Measurements from ENCODE around the gene IGFBP7. TPM values are rescaled to one million over a fixed set of nuclear protein-coding genes. Genes with fewer than 3 reads are reported as not detected.

Gene IGFBP7
- total RNA-seq, 1 donor from 2014 or later = 3,484 TPM

DNA sequence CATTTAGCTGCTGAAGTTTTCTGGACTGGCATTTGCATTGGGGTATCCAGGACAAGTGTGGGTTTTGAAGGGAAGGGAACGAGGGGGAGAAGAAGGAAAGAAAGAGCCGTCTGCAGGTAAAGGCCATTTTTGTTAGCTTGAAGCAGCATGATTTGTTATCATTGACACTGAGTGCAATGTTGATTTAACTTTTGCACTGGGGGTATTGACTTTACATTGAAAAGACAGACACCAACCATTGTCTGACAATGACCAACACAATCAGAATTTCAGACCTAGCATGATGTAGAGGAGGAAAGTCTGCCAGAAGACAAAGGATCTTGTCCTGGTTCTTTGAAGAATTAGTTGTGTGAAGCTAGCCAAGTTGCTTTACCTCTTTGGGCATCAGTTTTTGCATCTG lies 39.6 kb upstream of the IGFBP7 start:
- TF ChIP-seq CTCF (IDR thresholded peaks at IDR 0.05) = no peak
- H3K27ac Mint-ChIP-seq (ENCODE audit: unreplicated experiment) = no peak overlapping the region
- H3K27me3 Mint-ChIP-seq (ENCODE audit: unreplicated experiment) = no peaks in the 10 kb centered on the region
- H3K4me1 Mint-ChIP-seq (ENCODE audit: unreplicated experiment) = peaks cover 71% of the 10 kb centered on the region
- no peak overlapping the region for H3K4me3 Mint-ChIP-seq (ENCODE audit: unreplicated experiment)
- no peaks in the 10 kb centered on the region for H3K9me3 Mint-ChIP-seq (ENCODE audit: unreplicated experiment)
- no peak for DNase-seq (ENCODE audit: extremely low spot score, unreplicated experiment)
- no peaks in the 10 kb centered on the region for H3K36me3 Mint-ChIP-seq (ENCODE audit: unreplicated experiment)

GRCh38 chr4:57148831-57149505 lies 38.8 kb upstream of the IGFBP7 start:
- no peak for TF ChIP-seq CTCF (IDR thresholded peaks at IDR 0.05)
- DNase-seq (ENCODE audit: extremely low spot score, unreplicated experiment) = no peak
- no peaks in the 10 kb centered on the region for H3K9me3 Mint-ChIP-seq (ENCODE audit: unreplicated experiment)
- H3K36me3 Mint-ChIP-seq (ENCODE audit: unreplicated experiment) = no peaks in the 10 kb centered on the region
- no peak overlapping the region for H3K4me3 Mint-ChIP-seq (ENCODE audit: unreplicated experiment)
- no peaks in the 10 kb centered on the region for H3K27me3 Mint-ChIP-seq (ENCODE audit: unreplicated experiment)
- peaks cover 70% of the 10 kb centered on the region for H3K4me1 Mint-ChIP-seq (ENCODE audit: unreplicated experiment)
- peak overlapping the region; percentile 84 for H3K27ac Mint-ChIP-seq (ENCODE audit: unreplicated experiment)

- Mint-ChIP-seq H3K27ac (ENCODE audit: unreplicated experiment) (peak overlapping the region; percentile 84), H3K4me3 (ENCODE audit: unreplicated experiment) (no peak overlapping the region)
Observed at GRCh38 chr4:57148177-57148576, 38.0 kb upstream of the IGFBP7 start.

GRCh38 chr4:57147335-57148060 lies 37.3 kb upstream of the IGFBP7 start:
- Mint-ChIP-seq H3K36me3 (ENCODE audit: unreplicated experiment) (no peaks in the 10 kb centered on the region), H3K9me3 (ENCODE audit: unreplicated experiment) (no peaks in the 10 kb centered on the region), H3K4me1 (ENCODE audit: unreplicated experiment) (peaks cover 76% of the 10 kb centered on the region), H3K27ac (ENCODE audit: unreplicated experiment) (no peak overlapping the region), H3K27me3 (ENCODE audit: unreplicated experiment) (no peaks in the 10 kb centered on the region), H3K4me3 (ENCODE audit: unreplicated experiment) (no peak overlapping the region)
- no peak for DNase-seq (ENCODE audit: extremely low spot score, unreplicated experiment)
- no peak for TF ChIP-seq CTCF (IDR thresholded peaks at IDR 0.05)

More at GRCh38 chr4:57148177-57148576, 38.0 kb upstream of the IGFBP7 start:
- Mint-ChIP-seq H3K4me1 (ENCODE audit: unreplicated experiment) (peaks cover 70% of the 10 kb centered on the region), H3K9me3 (ENCODE audit: unreplicated experiment) (no peaks in the 10 kb centered on the region), H3K36me3 (ENCODE audit: unreplicated experiment) (no peaks in the 10 kb centered on the region), H3K27me3 (ENCODE audit: unreplicated experiment) (no peaks in the 10 kb centered on the region)
- DNase-seq (ENCODE audit: extremely low spot score, unreplicated experiment) = no peak
- TF ChIP-seq CTCF (IDR thresholded peaks at IDR 0.05) = no peak

GRCh38 chr4:57146444-57146843 lies 36.3 kb upstream of the IGFBP7 start:
- H3K4me3 Mint-ChIP-seq (ENCODE audit: unreplicated experiment) = no peak overlapping the region
- no peak for TF ChIP-seq CTCF (IDR thresholded peaks at IDR 0.05)
- peaks cover 74% of the 10 kb centered on the region for H3K4me1 Mint-ChIP-seq (ENCODE audit: unreplicated experiment)
- no peak overlapping the region for H3K27ac Mint-ChIP-seq (ENCODE audit: unreplicated experiment)
- H3K9me3 Mint-ChIP-seq (ENCODE audit: unreplicated experiment) = peaks cover 7% of the 10 kb centered on the region
- no peak for DNase-seq (ENCODE audit: extremely low spot score, unreplicated experiment)
- peaks cover 2% of the 10 kb centered on the region for H3K36me3 Mint-ChIP-seq (ENCODE audit: unreplicated experiment)
- H3K27me3 Mint-ChIP-seq (ENCODE audit: unreplicated experiment) = no peaks in the 10 kb centered on the region

All from osteocyte (in vitro differentiated cells).